VCaP (cell line): ENCODE data around the gene IRX6.

Experiments used
- H3K27ac ChIP-seq: fragments of 450-650 bp; 2 replicates; pipeline ENCODE4 v1.5.1; 2017
- TF ChIP-seq, protein P1 (sequence below): fragments of 450-650 bp; conservative IDR thresholded peaks from 2 replicates; pipeline ENCODE4 v1.5.1; 2017; ENCODE audit warnings: mild to moderate bottlenecking, moderate library complexity

IRX6 gene

GRCh38 chr16:55294129-55294528 is 29.9 kb upstream of the IRX6 start:
- TF ChIP-seq, protein P1, sequence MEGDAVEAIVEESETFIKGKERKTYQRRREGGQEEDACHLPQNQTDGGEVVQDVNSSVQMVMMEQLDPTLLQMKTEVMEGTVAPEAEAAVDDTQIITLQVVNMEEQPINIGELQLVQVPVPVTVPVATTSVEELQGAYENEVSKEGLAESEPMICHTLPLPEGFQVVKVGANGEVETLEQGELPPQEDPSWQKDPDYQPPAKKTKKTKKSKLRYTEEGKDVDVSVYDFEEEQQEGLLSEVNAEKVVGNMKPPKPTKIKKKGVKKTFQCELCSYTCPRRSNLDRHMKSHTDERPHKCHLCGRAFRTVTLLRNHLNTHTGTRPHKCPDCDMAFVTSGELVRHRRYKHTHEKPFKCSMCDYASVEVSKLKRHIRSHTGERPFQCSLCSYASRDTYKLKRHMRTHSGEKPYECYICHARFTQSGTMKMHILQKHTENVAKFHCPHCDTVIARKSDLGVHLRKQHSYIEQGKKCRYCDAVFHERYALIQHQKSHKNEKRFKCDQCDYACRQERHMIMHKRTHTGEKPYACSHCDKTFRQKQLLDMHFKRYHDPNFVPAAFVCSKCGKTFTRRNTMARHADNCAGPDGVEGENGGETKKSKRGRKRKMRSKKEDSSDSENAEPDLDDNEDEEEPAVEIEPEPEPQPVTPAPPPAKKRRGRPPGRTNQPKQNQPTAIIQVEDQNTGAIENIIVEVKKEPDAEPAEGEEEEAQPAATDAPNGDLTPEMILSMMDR = peak; percentile 20; the same call in 1 of the 2 replicates
- no peak overlapping the region for H3K27ac ChIP-seq

DNA sequence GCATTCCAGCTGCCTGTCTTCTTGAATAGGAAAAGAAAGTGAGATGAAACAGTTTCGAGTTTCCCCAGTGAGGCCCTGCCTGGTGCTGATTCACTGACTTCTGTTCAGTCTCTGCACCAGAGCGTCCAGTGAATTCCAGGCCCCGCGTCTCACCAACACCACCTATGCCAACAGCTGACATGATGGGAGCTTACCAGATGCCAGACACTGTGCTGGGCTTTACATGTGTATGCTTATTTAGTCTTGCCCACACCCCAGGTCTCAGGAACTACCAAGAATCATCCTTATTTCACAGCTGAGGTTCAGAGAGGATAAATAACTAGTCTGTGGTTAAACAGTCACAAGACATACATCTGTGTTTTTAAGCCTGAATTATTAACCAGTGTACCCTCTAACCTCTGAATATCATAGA is 29.1 kb upstream of the IRX6 start:
- H3K27ac ChIP-seq = no peak overlapping the region
- TF ChIP-seq, protein P1 = no peak

DNA sequence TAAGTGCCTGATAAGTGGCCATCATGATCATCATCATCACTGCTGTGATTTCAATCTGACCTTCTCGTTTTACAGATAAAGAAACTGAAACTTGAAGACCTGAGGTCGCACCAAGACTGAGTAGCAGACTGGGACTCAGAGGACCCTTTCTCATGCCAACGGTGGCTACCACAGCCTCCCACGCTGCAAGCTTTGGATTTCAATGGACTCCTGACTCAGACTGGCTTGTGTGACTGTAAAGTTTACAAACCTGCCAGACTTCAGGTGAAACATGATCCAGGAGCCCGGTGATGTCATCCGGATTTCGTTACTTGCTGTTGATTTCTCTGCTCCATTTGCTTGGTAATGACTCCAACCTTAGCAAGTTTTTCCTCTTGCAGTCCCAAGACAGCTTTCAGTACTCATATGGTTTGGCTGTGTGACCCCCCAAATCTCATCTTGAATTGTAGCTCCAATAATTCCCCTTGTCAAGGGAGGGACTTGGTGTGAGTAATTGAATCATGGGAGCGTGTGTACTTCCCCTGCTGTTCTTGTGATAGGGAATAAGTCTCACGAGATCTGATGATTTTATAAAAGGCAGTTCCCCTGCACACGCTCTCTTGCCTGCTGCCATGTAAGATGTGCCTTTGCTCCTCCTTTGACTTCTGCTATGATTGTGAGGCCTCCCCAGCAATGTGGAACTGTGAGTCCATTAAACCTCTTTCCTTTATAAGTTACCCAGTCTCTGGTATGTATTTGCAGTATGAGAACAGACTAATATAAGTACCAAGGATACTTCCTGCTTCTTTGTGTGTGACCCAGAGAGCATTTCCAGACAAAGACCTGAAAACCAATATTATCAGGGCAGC is 26.7 kb upstream of the IRX6 start:
- TF ChIP-seq, protein P1 = no peak

GRCh38 chr16:55297910-55298479 is 26.0 kb upstream of the IRX6 start:
- H3K27ac ChIP-seq = no peak overlapping the region
- TF ChIP-seq, protein P1 = no peak

More for the DNA sequence above, 26.7 kb upstream of the IRX6 start:
- no peak overlapping the region for H3K27ac ChIP-seq

DNA sequence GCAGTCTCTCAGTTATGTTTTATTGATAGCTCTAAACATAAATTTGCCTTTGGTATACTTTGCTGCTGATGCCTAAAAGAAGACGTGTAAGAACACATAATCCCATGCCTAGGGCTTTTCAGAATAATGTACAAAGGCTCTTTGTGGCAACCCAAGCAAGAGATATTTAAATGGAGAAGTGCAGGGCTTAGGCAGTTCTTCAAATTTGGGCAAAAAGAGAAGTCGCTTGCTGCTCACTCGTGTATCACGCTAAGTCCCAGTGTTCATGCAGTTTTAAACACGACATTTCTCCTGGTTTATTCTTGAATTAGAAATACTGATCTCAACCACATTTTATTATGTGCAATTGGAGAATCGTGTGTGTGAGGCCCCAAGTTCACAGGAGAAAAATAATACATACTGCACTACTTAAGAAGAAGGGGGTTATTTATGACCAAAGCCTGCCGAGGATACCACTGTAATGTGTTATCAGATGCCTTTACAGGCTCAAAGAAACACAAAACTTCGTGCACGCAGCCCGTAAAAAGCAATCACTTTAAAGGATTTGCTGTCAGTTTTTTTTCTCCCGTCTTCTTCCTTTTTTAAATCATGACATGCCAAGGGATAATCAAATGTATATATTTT is 22.5 kb upstream of the IRX6 start:
- H3K27ac ChIP-seq = no peak overlapping the region

DNA sequence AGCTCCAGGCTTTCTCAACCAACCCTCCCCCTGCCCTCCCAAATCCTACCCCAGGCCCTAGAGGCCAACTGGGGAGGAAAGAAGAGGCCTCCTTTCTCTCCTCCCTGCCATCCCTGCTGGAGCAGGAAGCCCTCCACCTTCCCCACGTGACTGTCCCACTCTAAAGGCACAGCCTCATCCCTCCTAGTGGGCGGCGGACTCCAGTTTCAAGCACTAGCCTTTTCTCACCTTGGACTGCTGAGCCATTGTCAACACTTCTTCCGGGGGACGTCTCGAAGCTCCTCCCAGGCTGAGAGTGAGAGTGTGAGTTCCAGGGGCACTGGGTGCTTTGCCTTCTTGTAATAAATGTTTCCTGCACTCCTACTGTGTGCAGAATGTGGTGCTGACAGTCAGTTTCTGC is 21.4 kb upstream of the IRX6 start:
- TF ChIP-seq, protein P1 = no peak
- no peak overlapping the region for H3K27ac ChIP-seq

More for the DNA sequence above, 22.5 kb upstream of the IRX6 start:
- TF ChIP-seq, protein P1 = no peak

GRCh38 chr16:55308973-55309372 is 15.0 kb upstream of the IRX6 start:
- no peak overlapping the region for H3K27ac ChIP-seq
- TF ChIP-seq, protein P1 = no peak
